NCI-H69 (cell line): Measurements from ENCODE around the gene KCP.

Experiments
- DNase-seq: peaks from one replicate; lab custom pipeline; 2025; lab: John Stamatoyannopoulos, UW

The KCP gene

GRCh38 chr7:128906766-128907559 is 3.5 kb downstream of the KCP start:
- DNase-seq, result no peak

GRCh38 chr7:128906001-128906765 is 4.3 kb downstream of the KCP start:
- no peak for DNase-seq

GRCh38 chr7:128904381-128905197 is 5.9 kb downstream of the KCP start:
- DNase-seq, result peak; percentile 74

- no peak for DNase-seq
These were observed 6.7 kb downstream of the KCP start for GRCh38 chr7:128903621-128904361.

GRCh38 chr7:128902761-128903585 is 7.5 kb downstream of the KCP start:
- DNase-seq, result no peak

GRCh38 chr7:128900237-128900636 is 10.3 kb downstream of the KCP start:
- no peak for DNase-seq

- no peak for DNase-seq
These were observed 11.1 kb downstream of the KCP start for GRCh38 chr7:128899392-128899791.

- DNase-seq, result no peak
These were observed 15.2 kb downstream of the KCP start for GRCh38 chr7:128895320-128895719.

GRCh38 chr7:128894101-128894440 is 16.4 kb downstream of the KCP start:
- no peak for DNase-seq

- DNase-seq, result no peak
These were observed 17.0 kb downstream of the KCP start for GRCh38 chr7:128893251-128894100.

- no peak for DNase-seq
These were observed 17.8 kb downstream of the KCP start for GRCh38 chr7:128892521-128893250.

- DNase-seq, result no peak
These were observed 18.6 kb downstream of the KCP start for GRCh38 chr7:128891942-128892269.

- DNase-seq, result peak; percentile 71
These were observed 19.2 kb downstream of the KCP start for GRCh38 chr7:128891110-128891941.

- DNase-seq, result peak; percentile 68
These were observed 20.0 kb downstream of the KCP start for GRCh38 chr7:128890306-128891109.

- peak; percentile 42 for DNase-seq
These were observed 21.4 kb downstream of the KCP start for GRCh38 chr7:128889121-128889520.

GRCh38 chr7:128888756-128889095 is 21.8 kb downstream of the KCP start:
- DNase-seq, result peak; percentile 59

GRCh38 chr7:128888039-128888755 is 22.3 kb downstream of the KCP start:
- no peak for DNase-seq
